Prostate gland (tissue), 2 donors: ENCODE results near the gene GALNT5.

Experiments used
- POLR2A ChIP-seq: fragments of 450-650 bp; IDR thresholded peaks from one replicate; pipeline ENCODE4 v1.6.1; 2016; ENCODE audit warnings: antibody characterized with exemption, mild to moderate bottlenecking
- TF ChIP-seq, protein P1 (sequence below), 4 experiments: fragments of 200-600 bp in 2 of 4; fragments of 450-650 bp in 2 of 4; sonication (generic) in 2 of 4; IDR thresholded peaks; 1 replicate in 3 of 4; 2 replicates in 1 of 4; pipeline ENCODE4 v1.5.1; 2016 to 2019; ENCODE audit warnings: antibody characterized with exemption in 4 of 4, mild to moderate bottlenecking in 2 of 4, moderate library complexity in 2 of 4

DNA sequence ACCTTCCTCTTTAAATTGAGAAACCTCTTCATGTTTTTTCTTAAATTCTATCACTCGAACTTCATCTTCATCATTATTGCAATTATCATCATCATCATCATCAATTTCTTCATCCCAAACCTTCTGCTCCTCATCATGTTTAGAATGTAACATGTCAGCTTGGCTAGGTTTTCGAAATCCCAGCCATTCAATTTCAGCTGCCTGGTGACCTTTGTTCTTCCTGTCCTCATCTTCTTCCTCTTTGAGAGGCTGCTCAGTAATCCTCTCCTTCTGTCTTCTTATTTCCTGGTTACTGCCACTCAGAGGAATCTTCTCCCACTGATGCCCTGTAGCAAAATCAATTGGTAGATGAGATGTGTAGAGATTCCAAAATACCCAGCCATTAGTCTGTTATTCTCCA is 64.0 kb downstream of the GALNT5 start:
- TF ChIP-seq, protein P1, sequence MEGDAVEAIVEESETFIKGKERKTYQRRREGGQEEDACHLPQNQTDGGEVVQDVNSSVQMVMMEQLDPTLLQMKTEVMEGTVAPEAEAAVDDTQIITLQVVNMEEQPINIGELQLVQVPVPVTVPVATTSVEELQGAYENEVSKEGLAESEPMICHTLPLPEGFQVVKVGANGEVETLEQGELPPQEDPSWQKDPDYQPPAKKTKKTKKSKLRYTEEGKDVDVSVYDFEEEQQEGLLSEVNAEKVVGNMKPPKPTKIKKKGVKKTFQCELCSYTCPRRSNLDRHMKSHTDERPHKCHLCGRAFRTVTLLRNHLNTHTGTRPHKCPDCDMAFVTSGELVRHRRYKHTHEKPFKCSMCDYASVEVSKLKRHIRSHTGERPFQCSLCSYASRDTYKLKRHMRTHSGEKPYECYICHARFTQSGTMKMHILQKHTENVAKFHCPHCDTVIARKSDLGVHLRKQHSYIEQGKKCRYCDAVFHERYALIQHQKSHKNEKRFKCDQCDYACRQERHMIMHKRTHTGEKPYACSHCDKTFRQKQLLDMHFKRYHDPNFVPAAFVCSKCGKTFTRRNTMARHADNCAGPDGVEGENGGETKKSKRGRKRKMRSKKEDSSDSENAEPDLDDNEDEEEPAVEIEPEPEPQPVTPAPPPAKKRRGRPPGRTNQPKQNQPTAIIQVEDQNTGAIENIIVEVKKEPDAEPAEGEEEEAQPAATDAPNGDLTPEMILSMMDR (IDR thresholded peaks at IDR 0.05) = no peak
- no peak for TF ChIP-seq POLR2A
